ENCODE data around the gene NPC1L1. TPM values are rescaled to one million over a fixed set of nuclear protein-coding genes. Genes with fewer than 3 reads are reported as not detected.

NPC1L1 gene
- total and polyA plus RNA-seq, 2 of the 13 experiments (the other 11 are each of a cell fraction or from before 2014, with no cell fraction given) = 4.8 to 14.5 TPM

GRCh38 chr7:44581879-44582603, 40.9 kb upstream of the NPC1L1 start, which contains the start of gene TMED4 (continued):
- TF ChIP-seq MLLT10 (CRISPR knock-in tag; IDR thresholded peaks at IDR 0.05) (no peak), TERF1 (CRISPR knock-in tag; IDR thresholded peaks at IDR 0.05) (no peak), SOX13 (IDR thresholded peaks at IDR 0.05) (0 out of 2 replicates have a peak, but pooled peaks have one; percentile 30), SOX13 (CRISPR knock-in tag; conservative IDR thresholded peaks at IDR 0.05 in 1 of 2, IDR thresholded peaks at IDR 0.05 in 1 of 2) (no peak), YEATS4 (CRISPR knock-in tag; IDR thresholded peaks at IDR 0.05; ENCODE audit: borderline replicate concordance) (peak; percentile 67), ZBTB42 (CRISPR knock-in tag; IDR thresholded peaks at IDR 0.05) (no peak; the same call in 1 of the 2 replicates), XRCC5 (optimal IDR thresholded peaks at IDR 0.05; ENCODE audit: low read length) (peak; percentile 47), ZFP36L1 (CRISPR knock-in tag; IDR thresholded peaks at IDR 0.05) (0 out of 2 replicates have a peak, but pooled peaks have one; percentile 35), MZF1 (CRISPR knock-in tag; IDR thresholded peaks at IDR 0.05; ENCODE audit: borderline replicate concordance) (no peak), KLF9 (CRISPR knock-in tag; IDR thresholded peaks at IDR 0.05; ENCODE audit: low read depth) (0 out of 2 replicates have a peak, but pooled peaks have one; percentile 43), ZNF737 (CRISPR knock-in tag; IDR thresholded peaks at IDR 0.05; ENCODE audit: borderline replicate concordance) (no peak), RORA (CRISPR knock-in tag; IDR thresholded peaks at IDR 0.05) (no peak), ZNF143 (CRISPR knock-in tag; IDR thresholded peaks at IDR 0.05) (no peak), ZNF160 (CRISPR knock-in tag; IDR thresholded peaks at IDR 0.05) (no peak; the same call in 1 of the 2 replicates), THAP11 (CRISPR knock-in tag; IDR thresholded peaks at IDR 0.05) (peak; percentile 81), FUBP1 (CRISPR knock-in tag; IDR thresholded peaks at IDR 0.05; ENCODE audit: borderline replicate concordance) (no peak), STAT6 (CRISPR knock-in tag; IDR thresholded peaks at IDR 0.05; ENCODE audit: borderline replicate concordance) (no peak; the same call in 1 of the 2 replicates), ZNF75D (CRISPR knock-in tag; IDR thresholded peaks at IDR 0.05; ENCODE audit: borderline replicate concordance) (no peak), ZNF343 (CRISPR knock-in tag; IDR thresholded peaks at IDR 0.05) (no peak), NRL (CRISPR knock-in tag; IDR thresholded peaks at IDR 0.05; ENCODE audit: borderline replicate concordance) (peak; percentile 89; the same call in 1 of the 2 replicates), ATF2 (CRISPR knock-in tag; IDR thresholded peaks at IDR 0.05) (peak; percentile 28; the same call in 1 of the 2 replicates)

All from HepG2 (cell line).